Measurements from ENCODE around the gene GNG12. TPM values are rescaled to one million over a fixed set of nuclear protein-coding genes. Genes with fewer than 3 reads are reported as not detected.

GNG12 gene
- 309 and 315 TPM in 2 replicates for total RNA-seq (2014; rRNA removed; shearing (Covaris generic))
- polyA plus RNA-seq (2016; fragmentation: Nextera tagmentation; extraction: Ambion mirVana) = 265 TPM in 2 replicates

DNA sequence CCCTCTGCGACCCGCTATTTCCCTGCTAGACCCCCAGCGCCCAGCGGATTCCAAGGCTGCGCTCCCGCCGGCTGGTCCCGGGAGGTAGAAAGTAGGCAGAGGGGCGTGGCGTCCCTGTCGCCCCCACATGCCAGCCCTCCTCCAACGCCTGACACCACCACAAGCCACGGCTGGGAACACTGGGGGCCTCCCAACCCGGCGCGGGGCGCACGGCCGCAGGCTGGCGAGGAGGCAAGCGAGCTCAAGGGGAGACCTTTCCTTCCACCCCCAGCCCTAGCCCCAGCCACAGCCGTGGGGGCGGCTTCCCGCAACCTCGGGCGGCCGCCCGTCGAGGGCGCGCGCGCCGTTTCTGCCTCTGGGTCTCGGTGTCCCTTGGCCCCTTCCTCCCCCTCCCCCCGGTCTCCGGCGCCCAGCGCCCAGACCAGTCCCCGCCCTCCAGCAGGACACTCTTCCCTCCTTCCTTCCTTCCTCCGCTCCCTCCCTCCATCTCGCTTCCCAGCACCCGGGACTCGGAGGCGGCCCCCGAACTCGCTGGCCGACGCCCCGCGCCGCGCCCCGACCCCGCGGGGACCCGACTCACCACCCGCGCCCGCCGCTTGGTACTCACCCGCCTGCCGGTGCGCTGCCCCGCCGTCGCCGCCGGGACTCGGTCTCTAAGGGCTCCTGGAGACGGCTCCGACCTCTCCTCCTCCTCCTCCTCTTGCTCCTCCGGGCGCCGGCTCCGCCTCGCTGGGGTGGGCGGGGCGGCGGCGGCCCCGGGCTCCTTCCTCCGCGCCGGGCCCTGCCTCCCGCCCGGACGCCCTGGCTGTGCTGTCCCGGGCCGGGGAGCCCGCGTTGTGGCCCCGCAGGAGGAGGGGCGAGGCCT, at the start of gene GNG12:
GNG12 (minus strand) TSS at position 731 of the 865 bp plus-strand sequence. CDS start 125,781 bp downstream, outside the sequence.
- Histone ChIP-seq H3K79me2 (ENCODE audit: insufficient read depth) (peaks cover 60% of the 10 kb centered on the region), H3K9ac (peak within 1 kb of the TSS; percentile 94), H4K20me1 (ENCODE audit: insufficient read depth) (no peaks in the 10 kb centered on the region), H3K9me2 (ENCODE audit: insufficient read depth) (no peaks in the 10 kb centered on the region), H3K9me3 (ENCODE audit: low read depth) (no peaks in the 10 kb centered on the region), H3K27me3 (replicated peaks; ENCODE audit: insufficient read depth) (no peaks in the 10 kb centered on the region), H3K36me3 (ENCODE audit: low read depth) (peaks cover 10% of the 10 kb centered on the region; the same call in 1 of the 2 replicates), H3F3A (ENCODE audit: insufficient read depth) (peaks cover 32% of the 10 kb centered on the region), H3K4me2 (ENCODE audit: unreplicated experiment) (peak within 1 kb of the TSS; percentile 88), H3K4me3 (peak within 1 kb of the TSS; percentile 89), H3K4me1 (ENCODE audit: insufficient read depth) (peaks cover 41% of the 10 kb centered on the region), H2AFZ (peak within 1 kb of the TSS; percentile 81), H3K27ac (peak within 1 kb of the TSS; percentile 92)
- in situ Hi-C loops (cut with MboI) = loop anchor here (25.0 kb wide), 1 partner anchor 296 kb away; no protein-coding TSS in a partner anchor
- TF ChIP-seq EZH2 (IDR thresholded peaks at IDR 0.05; ENCODE audit: insufficient read depth, poor library complexity, severe bottlenecking) (no peak), EZH2phosphoT487 (IDR thresholded peaks at IDR 0.05; ENCODE audit: insufficient read depth, low read depth) (no peak)
- DNase-seq = peak; percentile 90
- 1 to 2% methylated on average over 30 to 81 of the region's 94 CpGs for whole genome bisulfite sequencing, 2 experiments (ENCODE audit: low coverage in 1 of 2, low lambda C conversion rate in 2 of 2, missing lambda C conversion rate in 2 of 2)

DNA sequence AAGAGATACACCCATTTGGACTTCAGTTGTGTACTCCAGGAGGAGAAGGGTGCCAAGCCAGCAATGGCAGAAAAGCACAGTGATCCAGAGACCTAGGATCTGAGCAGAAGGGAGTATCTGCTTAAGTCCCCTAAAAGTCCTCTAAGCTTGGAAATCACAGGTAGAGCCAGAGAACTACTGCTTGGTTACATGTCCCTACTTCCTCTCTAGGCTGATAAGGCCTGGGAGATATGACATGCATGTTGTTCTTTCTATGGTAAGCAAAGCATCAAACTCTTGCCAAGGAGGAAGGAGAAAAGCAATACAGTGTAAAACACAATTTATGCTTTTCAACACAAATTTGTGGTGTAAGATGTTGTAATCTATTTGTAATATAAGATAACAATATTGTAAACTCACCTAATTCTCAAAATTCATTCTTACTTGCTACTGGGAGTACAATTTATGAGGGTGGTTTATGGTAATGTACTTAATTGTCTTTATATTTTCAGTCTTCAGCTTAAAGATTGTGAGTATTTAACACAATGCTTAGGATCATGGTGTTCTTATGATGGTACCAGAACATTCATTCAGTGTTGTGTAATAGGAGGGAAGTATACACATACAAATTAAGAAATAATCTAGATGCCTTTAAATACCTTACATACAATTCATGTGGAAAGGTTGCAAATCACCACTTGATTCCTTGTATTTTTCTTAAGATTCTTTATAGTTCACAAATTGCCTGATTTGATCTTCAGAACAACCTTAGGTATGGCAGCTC, 49.1 kb upstream of the GNG12 start:
- Histone ChIP-seq H3K9me3 (ENCODE audit: low read depth) (no peaks in the 10 kb centered on the region), H3K36me3 (ENCODE audit: low read depth) (no peaks in the 10 kb centered on the region), H3K9ac (no peak overlapping the region), H3K4me3 (no peak overlapping the region), H2AFZ (no peak overlapping the region), H3K4me1 (ENCODE audit: insufficient read depth) (peaks cover 34% of the 10 kb centered on the region), H3F3A (ENCODE audit: insufficient read depth) (peaks cover 33% of the 10 kb centered on the region), H4K20me1 (ENCODE audit: insufficient read depth) (no peaks in the 10 kb centered on the region), H3K4me2 (ENCODE audit: unreplicated experiment) (no peak overlapping the region), H3K27ac (no peak overlapping the region), H3K9me2 (ENCODE audit: insufficient read depth) (no peaks in the 10 kb centered on the region), H3K27me3 (replicated peaks; ENCODE audit: insufficient read depth) (no peaks in the 10 kb centered on the region), H3K79me2 (ENCODE audit: insufficient read depth) (no peaks in the 10 kb centered on the region)
- no peak for TF ChIP-seq EZH2 (IDR thresholded peaks at IDR 0.05; ENCODE audit: insufficient read depth, poor library complexity, severe bottlenecking)
- no peak for TF ChIP-seq EZH2phosphoT487 (IDR thresholded peaks at IDR 0.05; ENCODE audit: insufficient read depth, low read depth)
- DNase-seq = peak; percentile 10
- in situ Hi-C loops (cut with MboI) = no loop called here

DNA sequence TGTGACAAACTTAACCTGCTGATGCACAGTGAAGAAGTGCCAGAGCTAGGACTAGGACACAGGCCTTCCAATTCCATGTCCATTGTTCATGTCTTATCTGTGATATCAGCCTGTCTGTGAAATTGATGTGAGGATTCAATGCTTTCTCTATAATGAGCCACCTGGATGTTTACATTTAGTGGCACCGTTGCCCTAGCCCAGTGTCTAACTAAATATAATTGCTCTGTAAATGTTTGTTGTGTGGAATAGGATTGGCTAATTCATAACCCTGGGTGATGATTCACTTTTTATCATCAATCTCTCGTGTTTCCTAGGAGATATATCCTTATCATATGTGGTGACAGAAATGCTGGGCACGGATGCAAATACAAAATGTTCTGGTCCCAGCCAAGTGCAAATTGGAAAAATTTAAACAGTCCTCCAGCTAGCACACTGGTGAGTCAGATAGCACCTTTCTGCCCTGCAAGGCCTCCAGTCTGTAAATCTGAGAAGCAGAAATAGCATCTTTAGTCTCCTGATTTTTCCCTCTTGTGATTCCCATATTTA, 46.9 kb upstream of the GNG12 start:
- peak; percentile 79 for DNase-seq
- no peaks in the 10 kb centered on the region for H4K20me1 ChIP-seq (ENCODE audit: insufficient read depth)
- H3K9ac ChIP-seq = no peak overlapping the region
- peak overlapping the region; percentile 34 for H3K4me2 ChIP-seq (ENCODE audit: unreplicated experiment)
- WGBS, 2 experiments (ENCODE audit: low coverage in 1 of 2, low lambda C conversion rate in 2 of 2, missing lambda C conversion rate in 2 of 2) = 1 to 2% methylated on average over 3 of the region's 3 CpGs
- H2AFZ ChIP-seq = no peak overlapping the region
- H3K79me2 ChIP-seq (ENCODE audit: insufficient read depth) = no peaks in the 10 kb centered on the region
- in situ Hi-C loops (cut with MboI) = no loop called here
- H3K27me3 ChIP-seq (replicated peaks; ENCODE audit: insufficient read depth) = no peaks in the 10 kb centered on the region
- H3K9me2 ChIP-seq (ENCODE audit: insufficient read depth) = no peaks in the 10 kb centered on the region
- H3K27ac ChIP-seq = peak overlapping the region; percentile 59
- peaks cover 33% of the 10 kb centered on the region for H3F3A ChIP-seq (ENCODE audit: insufficient read depth)
- H3K4me1 ChIP-seq (ENCODE audit: insufficient read depth) = peaks cover 34% of the 10 kb centered on the region
- no peak for TF ChIP-seq EZH2phosphoT487 (IDR thresholded peaks at IDR 0.05; ENCODE audit: insufficient read depth, low read depth)
- no peak for TF ChIP-seq EZH2 (IDR thresholded peaks at IDR 0.05; ENCODE audit: insufficient read depth, poor library complexity, severe bottlenecking)
- H3K36me3 ChIP-seq (ENCODE audit: low read depth) = no peaks in the 10 kb centered on the region
- no peak overlapping the region for H3K4me3 ChIP-seq
- H3K9me3 ChIP-seq (ENCODE audit: low read depth) = no peaks in the 10 kb centered on the region

DNA sequence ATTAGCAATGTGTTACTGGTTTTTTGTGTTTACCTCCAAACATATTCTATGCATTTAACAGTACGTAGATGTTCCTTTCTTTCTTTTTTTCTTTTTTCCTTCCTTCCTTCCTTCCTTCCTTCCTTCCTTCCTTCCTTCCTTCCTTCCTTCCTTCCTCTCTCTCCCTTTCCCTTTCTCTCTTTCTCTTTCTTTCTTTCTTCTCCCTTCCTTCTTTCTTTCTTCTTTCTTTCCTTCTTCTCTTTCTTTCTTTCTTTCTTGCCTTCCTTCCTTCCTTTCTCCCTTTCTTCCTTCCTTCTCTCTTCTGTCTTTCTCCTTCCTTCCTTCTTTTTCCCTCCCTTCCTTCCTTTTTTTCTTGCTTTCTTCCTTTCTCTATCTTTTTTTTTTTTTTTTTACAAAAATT, 46.2 kb upstream of the GNG12 start:
- Histone ChIP-seq H3K9me3 (ENCODE audit: low read depth) (no peaks in the 10 kb centered on the region), H3K4me1 (ENCODE audit: insufficient read depth) (peaks cover 34% of the 10 kb centered on the region), H3K79me2 (ENCODE audit: insufficient read depth) (no peaks in the 10 kb centered on the region), H3K27me3 (replicated peaks; ENCODE audit: insufficient read depth) (no peaks in the 10 kb centered on the region), H3K9me2 (ENCODE audit: insufficient read depth) (no peaks in the 10 kb centered on the region), H3F3A (ENCODE audit: insufficient read depth) (peaks cover 33% of the 10 kb centered on the region), H2AFZ (no peak overlapping the region), H4K20me1 (ENCODE audit: insufficient read depth) (no peaks in the 10 kb centered on the region), H3K27ac (0 out of 2 replicates have a peak overlapping the region, but pooled peaks have one; percentile 59), H3K4me3 (no peak overlapping the region), H3K4me2 (ENCODE audit: unreplicated experiment) (no peak overlapping the region), H3K9ac (no peak overlapping the region), H3K36me3 (ENCODE audit: low read depth) (no peaks in the 10 kb centered on the region)
- no peak for TF ChIP-seq EZH2 (IDR thresholded peaks at IDR 0.05; ENCODE audit: insufficient read depth, poor library complexity, severe bottlenecking)
- TF ChIP-seq EZH2phosphoT487 (IDR thresholded peaks at IDR 0.05; ENCODE audit: insufficient read depth, low read depth) = no peak
- in situ Hi-C loops (cut with MboI) = no loop called here
- WGBS, 2 experiments (ENCODE audit: low coverage in 1 of 2, low lambda C conversion rate in 2 of 2, missing lambda C conversion rate in 2 of 2) = 96 to 100% methylated on average over 1 of the region's 1 CpG
- no peak for DNase-seq
